GM20431 (cell line): ENCODE results near the gene PKD1L1.

Experiments used
- in situ Hi-C: fragments of 300-500 bp; cut with MseI, MboI; formaldehyde crosslinking; loops from one replicate; pipeline ENCODE4 v1.15.0; 2020; ENCODE audit warnings: low sequenced_read_pairs; ENCODE audit not compliant: unreplicated experiment

PKD1L1 gene

DNA sequence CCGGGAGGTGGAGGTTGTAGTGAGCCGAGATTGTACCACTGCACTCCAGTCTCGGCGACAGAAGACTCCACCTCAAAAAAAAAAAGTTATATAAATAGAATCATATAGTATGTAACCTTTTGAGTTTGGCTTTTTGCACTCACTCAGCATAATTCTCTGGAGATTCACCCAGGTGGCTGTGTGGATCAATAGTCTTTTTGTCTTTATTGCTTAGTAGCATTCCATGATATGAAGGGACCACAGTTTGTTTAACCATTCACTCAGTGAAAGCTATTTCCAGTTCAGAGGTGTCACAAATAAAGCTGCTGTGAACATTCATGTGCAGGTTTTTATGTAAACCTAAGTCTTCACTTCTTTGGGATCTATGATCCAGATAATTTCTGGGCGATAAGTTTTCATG is 167.7 kb downstream of the PKD1L1 start:
- in situ Hi-C loops, result no loop called here

DNA sequence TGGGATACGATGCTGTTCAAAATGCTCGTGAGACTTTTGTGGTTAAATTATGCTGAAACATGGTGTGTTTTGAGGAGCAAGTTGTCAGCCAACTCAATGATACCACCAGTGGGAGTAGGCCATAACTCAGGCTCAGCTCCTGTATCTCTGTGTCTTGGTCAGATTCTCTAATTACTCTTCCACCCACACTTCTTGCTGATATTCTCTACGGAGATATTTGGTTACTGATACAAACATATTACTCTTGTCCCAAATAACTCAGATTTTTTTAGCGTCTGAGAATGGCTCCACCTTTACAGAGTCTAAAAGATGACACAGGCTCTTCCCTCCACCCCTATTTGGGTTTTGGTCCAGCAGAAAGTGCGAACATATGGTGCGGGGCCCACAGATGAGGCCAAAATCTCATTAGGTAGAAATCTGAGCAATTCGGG is 168.9 kb downstream of the PKD1L1 start:
- in situ Hi-C loops, result no loop called here

DNA sequence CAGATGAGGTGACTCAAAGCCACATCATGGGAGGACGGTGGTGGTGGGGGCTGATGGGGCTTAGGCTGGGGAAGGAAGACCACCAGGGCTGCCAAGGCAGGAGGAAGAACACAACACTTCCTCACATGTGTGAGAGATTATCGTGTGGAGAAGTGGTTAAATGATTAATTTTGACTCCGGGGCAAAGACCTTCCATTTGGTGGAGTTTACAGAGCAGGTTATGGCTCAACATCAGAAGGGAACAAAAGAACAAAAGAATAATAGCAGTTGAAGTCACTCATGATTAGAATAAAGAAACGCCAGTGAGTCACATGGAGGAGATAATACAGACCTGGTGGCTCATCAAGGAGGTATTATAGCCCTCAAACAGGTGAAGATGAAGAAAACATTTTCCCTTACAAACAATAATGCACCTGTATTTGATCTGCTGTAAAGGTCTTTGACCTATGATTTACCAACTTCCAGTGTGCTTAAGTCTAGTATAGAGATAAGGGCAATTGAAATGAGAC is 170.1 kb downstream of the PKD1L1 start:
- in situ Hi-C loops, result no loop called here

GRCh38 chr7:47777531-47778152 is 170.6 kb downstream of the PKD1L1 start:
- in situ Hi-C loops, result no loop called here

DNA sequence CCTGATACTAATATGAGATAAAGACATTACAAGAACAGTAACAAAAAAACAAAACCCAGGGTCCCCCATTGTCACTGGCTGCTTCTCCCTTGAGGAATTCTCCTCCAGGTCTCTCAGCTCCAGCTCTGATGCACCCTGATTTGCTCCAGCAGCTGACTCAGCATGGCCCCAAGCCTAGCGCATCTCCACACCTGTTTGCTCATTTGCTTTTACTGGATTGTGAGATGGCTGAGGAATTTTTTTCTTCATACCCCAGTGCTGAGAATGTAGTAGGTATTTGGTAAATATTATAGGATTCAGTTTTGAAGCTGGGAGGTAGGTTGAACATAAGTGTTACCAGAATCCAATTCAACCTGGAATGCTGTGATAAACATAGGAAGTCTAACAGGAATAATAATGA is 171.9 kb downstream of the PKD1L1 start:
- in situ Hi-C loops, result no loop called here

DNA sequence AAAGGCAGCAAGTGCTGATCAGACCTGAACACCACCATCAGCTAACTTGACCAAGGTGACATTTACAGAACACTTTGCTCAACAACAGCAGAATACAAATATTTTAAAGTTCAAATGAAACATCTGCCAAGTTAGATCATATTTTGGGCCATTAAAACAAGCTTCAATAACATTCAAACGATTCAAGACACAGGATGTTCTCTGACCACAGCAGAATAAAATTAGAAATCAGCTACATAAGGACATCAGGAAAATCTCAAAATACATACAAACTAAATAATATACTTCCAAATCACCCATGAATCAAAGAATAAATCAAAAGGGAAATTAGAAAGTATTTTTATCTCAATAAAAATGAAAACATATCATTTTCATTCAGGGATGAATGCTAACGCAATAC is 173.0 kb downstream of the PKD1L1 start:
- in situ Hi-C loops, result no loop called here

DNA sequence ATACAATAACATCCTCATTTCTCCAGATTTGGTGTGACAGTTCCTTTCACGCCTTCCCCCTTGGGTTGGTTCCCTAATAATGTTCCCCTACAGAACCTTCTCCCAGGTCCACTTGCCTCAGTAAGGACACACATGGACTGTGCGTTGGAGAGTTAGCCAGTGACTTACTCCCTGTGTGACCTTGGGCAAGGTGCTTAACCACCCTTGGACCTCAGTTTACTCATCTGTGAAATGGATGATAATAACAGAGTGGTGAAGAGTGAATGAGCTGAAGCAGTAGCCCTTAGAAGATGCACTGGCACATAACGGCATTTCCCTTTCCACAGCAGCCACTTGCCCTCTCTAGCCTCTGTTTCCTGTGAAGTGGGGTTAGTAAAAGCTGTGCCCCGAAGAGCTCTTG is 175.8 kb downstream of the PKD1L1 start:
- in situ Hi-C loops, result no loop called here

DNA sequence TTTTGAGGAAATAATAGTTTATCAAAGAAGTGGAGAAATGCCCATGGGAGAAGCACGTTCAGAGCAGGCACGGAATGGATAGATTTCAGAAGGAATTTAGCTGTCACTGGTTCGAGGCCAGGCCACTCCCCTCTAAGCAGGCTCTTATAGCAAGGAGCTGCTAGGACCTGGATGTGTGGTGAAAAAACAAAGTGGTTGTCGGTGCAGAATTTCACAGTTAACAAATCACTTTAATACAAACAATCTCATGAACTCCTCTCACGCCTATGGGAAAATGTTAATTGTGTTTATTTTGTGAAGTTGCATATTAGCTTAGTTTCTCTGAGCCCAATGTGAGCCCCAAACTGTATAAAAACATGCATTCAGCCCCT is 176.3 kb downstream of the PKD1L1 start:
- in situ Hi-C loops, result no loop called here

- in situ Hi-C loops, result no loop called here
Observed at GRCh38 chr7:47771336-47771989, 176.8 kb downstream of the PKD1L1 start.

GRCh38 chr7:47766126-47766525 is 182.1 kb downstream of the PKD1L1 start:
- in situ Hi-C loops, result no loop called here

DNA sequence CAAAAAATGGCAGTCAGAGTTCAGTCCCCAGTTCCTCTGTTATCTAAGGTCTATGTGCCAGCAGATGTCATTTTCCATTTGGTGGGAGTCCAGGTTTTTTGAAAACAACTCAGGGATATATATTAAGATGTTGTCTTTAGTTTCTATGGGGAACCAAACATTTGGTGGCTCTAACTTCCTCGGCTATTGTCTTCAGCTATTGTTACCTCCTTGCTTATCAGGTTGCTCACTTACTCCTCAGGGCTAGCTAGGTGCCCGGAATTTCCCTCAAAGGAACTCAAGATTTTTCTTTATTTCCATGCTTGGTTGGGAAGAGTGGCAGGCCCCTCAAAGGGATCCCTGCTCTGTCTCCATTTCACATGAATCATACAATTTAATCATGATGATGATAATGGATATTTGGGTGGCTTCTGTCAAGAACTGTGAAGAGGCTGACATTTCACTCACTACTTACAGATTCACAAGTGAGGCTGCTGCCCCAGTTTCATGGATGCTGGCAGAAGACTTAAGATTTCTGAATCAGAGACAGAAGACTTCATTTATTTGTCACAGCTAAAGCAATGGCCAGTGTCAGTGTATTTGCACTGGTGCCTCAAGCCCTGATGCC is 182.8 kb downstream of the PKD1L1 start:
- in situ Hi-C loops, result no loop called here

GRCh38 chr7:47764746-47765145 is 183.5 kb downstream of the PKD1L1 start:
- in situ Hi-C loops, result no loop called here

DNA sequence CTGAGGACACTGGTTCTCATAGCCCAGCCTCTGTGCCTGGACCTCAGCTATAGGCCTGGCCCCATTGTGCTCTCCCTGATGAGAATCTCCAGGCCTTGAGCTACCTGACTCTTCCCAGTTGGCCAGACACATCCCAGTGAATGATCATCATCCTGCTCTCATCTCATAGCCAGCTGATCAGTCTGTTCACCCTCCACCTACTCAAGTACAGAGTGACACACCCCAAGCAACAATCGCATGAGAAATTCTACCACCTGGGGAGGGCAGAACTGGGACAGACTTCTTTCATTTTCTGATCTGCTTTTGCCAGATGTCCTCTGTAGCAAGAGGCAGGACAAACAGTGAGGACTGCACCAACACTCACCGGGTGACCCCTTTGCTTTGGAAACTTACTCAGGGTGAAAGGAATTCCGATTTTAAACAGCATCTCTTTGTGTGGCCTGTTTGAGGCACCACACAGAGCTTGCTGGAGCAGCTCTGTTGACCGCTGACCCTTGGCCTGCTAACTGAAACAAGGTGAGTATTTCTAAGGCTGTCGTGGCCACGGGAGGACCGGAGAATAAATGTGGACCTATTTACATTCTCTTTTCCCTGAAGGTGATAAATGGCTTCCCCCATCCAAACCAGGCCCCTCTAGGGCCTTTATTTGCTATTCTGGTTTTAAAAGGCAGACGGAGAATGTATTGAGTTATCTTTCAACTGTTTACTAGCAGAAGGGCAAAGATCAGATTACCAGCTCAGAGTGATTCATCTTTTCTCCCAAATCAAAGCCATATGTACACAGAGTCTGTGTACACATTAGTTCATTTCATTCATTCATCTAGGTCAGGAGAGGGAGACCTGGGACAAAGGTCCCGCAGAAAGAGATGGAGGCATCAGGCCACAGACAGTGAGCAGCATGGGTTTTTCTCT is 184.9 kb downstream of the PKD1L1 start:
- in situ Hi-C loops, result no loop called here

DNA sequence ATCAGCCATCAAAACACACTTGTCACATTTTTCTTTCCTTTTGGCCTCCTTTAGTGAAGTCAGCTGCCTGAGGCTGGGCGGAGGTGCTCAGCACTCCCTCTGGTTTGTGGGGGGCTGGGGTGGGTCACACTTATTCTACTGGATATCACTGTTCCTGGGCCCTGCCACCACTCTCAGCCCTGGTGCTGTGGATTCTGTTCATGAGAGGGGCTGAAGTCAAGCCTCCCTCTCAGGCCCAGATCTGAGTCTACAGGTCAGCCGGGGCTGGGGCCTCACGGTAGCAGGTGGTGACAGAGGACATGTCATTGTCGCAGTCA is 185.6 kb downstream of the PKD1L1 start:
- in situ Hi-C loops, result no loop called here

GRCh38 chr7:47762207-47762606 is 186.1 kb downstream of the PKD1L1 start:
- in situ Hi-C loops, result no loop called here

GRCh38 chr7:47759056-47759706 is 189.1 kb downstream of the PKD1L1 start:
- in situ Hi-C loops, result no loop called here

DNA sequence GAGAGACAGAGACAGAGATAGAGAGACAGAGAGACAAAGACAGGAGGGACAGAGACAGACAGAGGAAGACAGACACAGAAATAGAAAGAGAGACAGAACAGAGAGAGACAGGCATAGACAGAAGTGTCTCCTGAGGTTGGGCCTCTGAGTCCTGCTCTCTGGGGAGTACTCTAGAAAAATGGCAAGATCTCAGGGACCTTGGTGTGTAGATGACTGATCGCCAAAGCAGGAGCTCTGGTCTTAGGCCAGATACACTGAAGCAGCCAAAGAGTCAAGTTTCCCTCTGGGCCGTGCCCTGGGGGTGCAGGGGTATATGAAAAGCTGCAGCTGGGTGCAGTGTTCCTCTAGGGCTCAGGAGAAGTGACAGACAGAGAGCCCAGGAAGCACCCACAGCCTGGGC is 189.7 kb downstream of the PKD1L1 start:
- in situ Hi-C loops, result no loop called here

- in situ Hi-C loops, result no loop called here
Observed at GRCh38 chr7:47757921-47758411, 190.3 kb downstream of the PKD1L1 start.

DNA sequence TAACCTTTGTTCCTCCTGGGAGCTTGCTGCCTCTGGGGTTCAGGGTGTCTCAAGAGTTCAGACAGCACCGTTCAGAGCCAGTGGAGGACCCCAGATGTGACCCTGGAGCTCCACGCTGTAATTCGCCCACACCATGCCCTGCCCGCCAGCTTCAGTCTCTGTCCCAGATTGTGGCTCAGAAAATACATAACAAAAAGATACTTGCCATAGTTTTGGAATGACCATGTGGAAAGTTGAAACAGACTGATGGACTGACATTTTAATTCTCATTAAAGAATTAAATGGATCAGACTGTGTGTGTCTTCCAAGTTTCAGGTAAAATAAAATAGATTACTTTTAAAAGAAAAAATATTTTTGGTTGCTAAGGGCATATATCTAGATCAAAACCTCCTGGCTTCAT is 191.6 kb downstream of the PKD1L1 start:
- in situ Hi-C loops, result no loop called here

DNA sequence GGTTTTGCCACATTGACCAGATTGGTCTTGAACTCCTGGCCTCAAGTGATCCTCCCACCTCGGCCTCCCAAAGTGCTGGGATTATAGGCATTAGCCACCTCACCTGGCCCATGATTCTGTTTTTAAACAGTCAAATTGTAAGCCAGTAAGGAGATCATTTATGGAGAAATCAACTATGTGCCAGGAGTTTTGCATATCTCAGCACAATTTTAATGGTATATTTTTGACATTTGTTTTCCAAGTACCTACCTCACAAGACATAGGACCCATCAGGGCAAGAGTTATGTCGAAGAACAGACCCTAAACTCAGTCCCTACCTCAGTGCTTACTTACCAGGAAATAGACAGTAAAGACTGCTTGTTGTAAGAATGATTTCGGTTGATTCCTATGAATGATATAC is 193.0 kb downstream of the PKD1L1 start:
- in situ Hi-C loops, result no loop called here
